Measurements from ENCODE around the gene NDUFS3. TPM values are rescaled to one million over a fixed set of nuclear protein-coding genes. Genes with fewer than 3 reads are reported as not detected.
A peak's percentile ranks its signal among the peaks of the same experiment; 100 is the strongest.

Gene NDUFS3
- total RNA-seq, 2 donors from 2014 or later = 27.2 to 28.7 TPM

- Histone ChIP-seq H3K36me3 (replicated peaks in 1 of 2; ENCODE audit: insufficient read depth in 1 of 2, low read depth in 2 of 2) (peaks cover 12 to 24% of the 10 kb centered on the region in 2 donors), H3K4me1 (no peaks in the 10 kb centered on the region), H3K4me3 (no peak within 1 kb of the TSS), H3K9me3 (no peaks in the 10 kb centered on the region), H3K27ac (no peak within 1 kb of the TSS), H3K27me3 (peaks cover 0 to 10% of the 10 kb centered on the region in 2 donors)
- 58 to 66% methylated on average over 7 to 11 of the region's 12 CpGs for WGBS, 2 donors
- TF ChIP-seq POLR2A (IDR thresholded peaks at IDR 0.05) = no peak
- intact Hi-C loops (cut with DNase I) = no loop called here
- DNase-seq (no peak), ATAC-seq (no peak)
These were observed 7.4 kb downstream of the NDUFS3 start, which contains the start of gene FAM180B for GRCh38 chr11:47586098-47586855. TSS of gene FAM180B (plus strand) at chr11:47586678. CDS start at chr11:47586769, 91 bp downstream.

GRCh38 chr11:47587039-47587716 is 8.3 kb downstream of the NDUFS3 start:
- Histone ChIP-seq H3K27ac (no peak overlapping the region), H3K27me3 (peaks cover 0 to 10% of the 10 kb centered on the region in 2 donors), H3K36me3 (replicated peaks in 1 of 2; ENCODE audit: insufficient read depth in 1 of 2, low read depth in 2 of 2) (peaks cover 3 to 15% of the 10 kb centered on the region in 2 donors), H3K4me1 (no peaks in the 10 kb centered on the region), H3K4me3 (no peak overlapping the region), H3K9me3 (no peaks in the 10 kb centered on the region)
- WGBS, 2 donors = 57 to 64% methylated on average over 6 of the region's 6 CpGs
- DNase-seq (no peak), ATAC-seq (no peak)
- intact Hi-C loops (cut with DNase I) = no loop called here
- TF ChIP-seq POLR2A (IDR thresholded peaks at IDR 0.05) (no peak), CTCF (IDR thresholded peaks at IDR 0.05) (no peak)

GRCh38 chr11:47587723-47588326 is 9.0 kb downstream of the NDUFS3 start:
- TF ChIP-seq CTCF (IDR thresholded peaks at IDR 0.05) (no peak), POLR2A (IDR thresholded peaks at IDR 0.05) (no peak)
- peak in 1 of 4 donors; percentile 64 for DNase-seq
- Histone ChIP-seq H3K36me3 (replicated peaks in 1 of 2; ENCODE audit: insufficient read depth in 1 of 2, low read depth in 2 of 2) (peaks cover 0 to 11% of the 10 kb centered on the region in 2 donors), H3K4me1 (no peaks in the 10 kb centered on the region), H3K9me3 (no peaks in the 10 kb centered on the region), H3K27me3 (peaks cover 0 to 11% of the 10 kb centered on the region in 2 donors), H3K27ac (no peak overlapping the region), H3K4me3 (no peak overlapping the region)
- 60% methylated on average over 6 to 14 of the region's 14 CpGs for WGBS, 2 donors
- no peak for ATAC-seq
- intact Hi-C loops (cut with DNase I) = no loop called here

- peaks cover 0 to 23% of the 10 kb centered on the region in 2 donors for H3K27me3 ChIP-seq
- H3K4me1 ChIP-seq = peaks cover 8% of the 10 kb centered on the region
- intact Hi-C loops (cut with DNase I) = no loop called here
- H3K9me3 ChIP-seq = no peaks in the 10 kb centered on the region
- no peak overlapping the region for H3K4me3 ChIP-seq
- TF ChIP-seq CTCF (IDR thresholded peaks at IDR 0.05) (no peak), POLR2A (IDR thresholded peaks at IDR 0.05) (no peak)
- no peak overlapping the region for H3K27ac ChIP-seq
- no peak for ATAC-seq
- DNase-seq = no peak
- no peaks in the 10 kb centered on the region for H3K36me3 ChIP-seq (replicated peaks in 1 of 2; ENCODE audit: insufficient read depth in 1 of 2, low read depth in 2 of 2)
- WGBS, 2 donors = 90 to 93% methylated on average over 10 to 11 of the region's 11 CpGs
These were observed 10.2 kb downstream of the NDUFS3 start for GRCh38 chr11:47589118-47589517.

- peaks cover 0 to 28% of the 10 kb centered on the region in 2 donors for H3K27me3 ChIP-seq
- TF ChIP-seq POLR2A (IDR thresholded peaks at IDR 0.05) = no peak
- no peaks in the 10 kb centered on the region for H3K36me3 ChIP-seq (replicated peaks in 1 of 2; ENCODE audit: insufficient read depth in 1 of 2, low read depth in 2 of 2)
- no peak overlapping the region for H3K27ac ChIP-seq
- no peak overlapping the region for H3K4me3 ChIP-seq
- peaks cover 13% of the 10 kb centered on the region for H3K4me1 ChIP-seq
- WGBS, 2 donors = 51 to 73% methylated on average over 8 to 37 of the region's 51 CpGs
- DNase-seq = no peak
- intact Hi-C loops (cut with DNase I) = no loop called here
- no peak for ATAC-seq
- H3K9me3 ChIP-seq = no peaks in the 10 kb centered on the region
These were observed 10.7 kb downstream of the NDUFS3 start for GRCh38 chr11:47589584-47589976.

All from body of pancreas (tissue), 4 donors.